Osteocyte (in vitro differentiated cells): ENCODE measurements around the gene GPR35. TPM values are rescaled to one million over a fixed set of nuclear protein-coding genes. Genes with fewer than 3 reads are reported as not detected.
"Not testable (repeated sequence)": the region's sequence is repeated elsewhere in the genome, so short reads cannot be mapped to it uniquely, and the experiment has no call there.

Experiments
- DNase-seq: peaks from one replicate; pipeline ENCODE4 v3.0.0; 2021; ENCODE audit warnings: mixed read lengths; ENCODE audit not compliant: unreplicated experiment; ENCODE audit errors: extremely low spot score
- H3K27ac Mint-ChIP-seq: one replicate; pipeline ENCODE4 v1.8.0; 2021; ENCODE audit warnings: mild to moderate bottlenecking, mixed read lengths; ENCODE audit not compliant: unreplicated experiment
- H3K27me3 Mint-ChIP-seq: one replicate; pipeline ENCODE4 v1.8.0; 2021; ENCODE audit warnings: mixed read lengths; ENCODE audit not compliant: unreplicated experiment
- H3K36me3 Mint-ChIP-seq: one replicate; pipeline ENCODE4 v1.8.0; 2021; ENCODE audit warnings: mixed read lengths; ENCODE audit not compliant: unreplicated experiment
- H3K4me1 Mint-ChIP-seq: one replicate; pipeline ENCODE4 v1.8.0; 2021; ENCODE audit warnings: mixed read lengths; ENCODE audit not compliant: unreplicated experiment
- H3K4me3 Mint-ChIP-seq: one replicate; pipeline ENCODE4 v1.8.0; 2021; ENCODE audit warnings: mild to moderate bottlenecking, moderate library complexity, mixed read lengths; ENCODE audit not compliant: unreplicated experiment
- H3K9me3 Mint-ChIP-seq: one replicate; pipeline ENCODE4 v1.8.0; 2021; ENCODE audit warnings: mixed read lengths; ENCODE audit not compliant: unreplicated experiment
- total RNA-seq: library from RNA; stranded (reverse); gene quantifications from 2 replicates; pipeline ENCODE4 v1.2.1, GENCODE V29; 2021

Gene GPR35
- total RNA-seq, 1 donor from 2014 or later: 3.6 TPM

DNA sequence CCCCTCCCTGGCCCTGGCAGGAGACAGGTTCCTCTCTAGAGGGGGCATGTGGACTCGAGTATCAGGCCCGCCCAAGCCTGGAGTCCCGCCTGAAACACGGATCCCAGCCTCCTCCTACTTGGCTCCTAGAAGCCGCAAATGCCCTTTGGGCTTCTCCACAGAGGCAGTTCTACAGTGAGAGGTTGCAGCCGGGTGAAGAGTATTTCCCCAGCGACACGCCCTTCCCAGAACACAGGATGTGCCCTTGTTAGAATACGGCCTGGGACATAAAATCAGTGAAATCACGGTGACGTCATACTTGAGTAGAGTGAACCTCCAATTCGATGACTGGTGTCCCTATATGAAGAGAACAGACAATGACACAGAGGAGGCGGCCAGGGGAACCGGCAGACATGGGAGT lies 52.8 kb downstream of the GPR35 start:
- H3K27me3 Mint-ChIP-seq, H3K4me1 Mint-ChIP-seq: not testable (repeated sequence)

DNA sequence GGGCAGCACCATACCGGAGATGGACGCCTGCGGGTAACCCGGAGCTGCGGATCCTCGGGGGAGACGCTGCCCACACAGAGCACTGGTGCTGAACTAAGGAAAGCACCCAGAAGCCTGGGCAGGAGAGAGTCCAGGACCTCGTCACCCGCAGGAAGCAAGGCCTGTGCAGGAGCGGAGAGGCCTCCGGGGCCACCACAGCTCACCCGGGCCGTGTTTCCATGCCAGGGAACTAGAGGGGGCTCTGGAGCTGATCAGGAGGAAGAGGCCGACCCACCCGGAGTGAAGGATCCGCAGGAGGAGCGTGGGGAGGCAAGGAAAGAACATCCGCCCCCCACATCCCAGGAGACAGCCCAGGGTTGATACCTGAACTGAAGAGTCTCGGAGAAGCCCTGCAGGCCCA lies 53.6 kb downstream of the GPR35 start:
- not testable (repeated sequence) for H3K27ac Mint-ChIP-seq, H3K36me3 Mint-ChIP-seq, H3K4me1 Mint-ChIP-seq, H3K4me3 Mint-ChIP-seq, H3K9me3 Mint-ChIP-seq, H3K27me3 Mint-ChIP-seq, DNase-seq

More for the DNA sequence above, 52.8 kb downstream of the GPR35 start:
- H3K4me3 Mint-ChIP-seq, DNase-seq, H3K27ac Mint-ChIP-seq, H3K9me3 Mint-ChIP-seq, H3K36me3 Mint-ChIP-seq: not testable (repeated sequence)

DNA sequence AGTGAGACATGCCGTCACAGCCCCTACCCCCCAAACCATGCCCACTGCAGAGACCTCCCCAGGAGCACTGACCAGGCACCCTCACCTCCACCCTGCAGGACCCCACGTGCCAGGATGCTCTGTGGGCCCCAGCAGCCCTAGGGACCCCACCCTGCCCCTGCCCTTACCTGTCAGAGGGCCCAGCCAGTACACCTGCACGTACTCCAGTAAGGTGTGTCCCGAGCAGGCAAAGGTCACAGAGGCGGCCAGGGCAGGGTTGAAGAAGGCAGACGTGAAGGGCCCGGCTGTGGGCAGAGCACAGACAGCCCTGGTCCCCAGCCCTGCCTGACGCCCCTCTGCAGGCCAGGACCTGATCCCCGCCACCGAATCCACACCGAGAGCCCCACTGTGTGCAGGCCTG lies 54.9 kb downstream of the GPR35 start:
- not testable (repeated sequence) for H3K4me1 Mint-ChIP-seq, H3K27ac Mint-ChIP-seq, H3K27me3 Mint-ChIP-seq, H3K4me3 Mint-ChIP-seq, H3K36me3 Mint-ChIP-seq, H3K9me3 Mint-ChIP-seq, DNase-seq

Other genes with a start within 250 kb of the GPR35 start
- gene GPC1, start 189.8 kb upstream of the GPR35 start, total RNA-seq: 148 and 149 TPM in 2 replicates
- gene ANKMY1, start 67.5 kb upstream of the GPR35 start, total RNA-seq: 16.9 and 28.5 TPM in 2 replicates
- 3.8 and 5.9 TPM in 2 replicates for gene DUSP28, start 65.1 kb upstream of the GPR35 start, total RNA-seq
- gene RNPEPL1, start 57.0 kb upstream of the GPR35 start, total RNA-seq: 56.5 and 64.0 TPM in 2 replicates
- 37.7 and 40.3 TPM in 2 replicates for gene CAPN10, start 38.7 kb upstream of the GPR35 start, total RNA-seq
- not detected in 2 replicates for gene AQP12B, start 57.4 kb downstream of the GPR35 start, total RNA-seq
- not detected in 2 replicates for gene AQP12A, start 66.4 kb downstream of the GPR35 start, total RNA-seq
- 4.3 and 5.6 TPM in 2 replicates for gene KIF1A, start 194.7 kb downstream of the GPR35 start, total RNA-seq
- not detected in 2 replicates for gene AGXT, start 243.3 kb downstream of the GPR35 start, total RNA-seq